GM12878 (cell line): Measurements from ENCODE around the gene TEKT2. TPM values are rescaled to one million over a fixed set of nuclear protein-coding genes. Genes with fewer than 3 reads are reported as not detected.

ENCODE experiments used
- ATAC-seq: fragments of 200-7000 bp; cut with Tn5 transposase; 3 replicates; pipeline ENCODE4 v1.9.1; 2020; ENCODE audit warnings: mild to moderate bottlenecking, moderate library complexity
- BruUV-seq: library from RNA; stranded (reverse); fragments of 400-500 nt; replicated peaks from 2 replicates; lab custom pipeline; 2021; lab: Mats Ljungman, UMichigan
- CTCF ChIA-PET: fragments of 300-600 bp; sonication (Branson Sonifier 250); formaldehyde crosslinking; extraction: SDS; loops from one replicate; lab custom pipeline; 2021; ENCODE audit warnings: inconsistent platforms; lab: Yijun Ruan, JAX
- POLR2A ChIA-PET: fragments of 350-600 bp; formaldehyde crosslinking; extraction: SDS; loops from one replicate; lab custom pipeline; 2021; ENCODE audit warnings: inconsistent platforms; lab: Charles Lee
- RAD21 ChIA-PET: fragments of 300-600 bp; sonication (Branson Sonifier 250); formaldehyde crosslinking; loops from one replicate; lab custom pipeline; 2023; ENCODE audit warnings: antibody characterized with exemption; ENCODE audit not compliant: unreplicated experiment; lab: Charles Lee
- SMC1A ChIA-PET: fragments of 300-600 bp; sonication (Branson Sonifier 250); formaldehyde crosslinking; loops from one replicate; lab custom pipeline; 2023; ENCODE audit not compliant: unreplicated experiment, uncharacterized antibody; lab: Charles Lee
- DNase-seq: peaks from one replicate; pipeline ENCODE4 v3.0.0-alpha.2; 2011; ENCODE audit warnings: low read depth, low spot score
- FAIRE-seq: peaks from 3 replicates; lab custom pipeline; 2011; peaks lifted over from hg19 to GRCh38; lab: Jason Lieb, UNC
- H2AFZ ChIP-seq: 2 replicates; pipeline ENCODE4 v1.6.0; 2011; ENCODE audit warnings: low read depth, low read length, control low read depth; ENCODE audit not compliant: control insufficient read depth
- H3K27ac ChIP-seq: 2 replicates; pipeline ENCODE4 v1.5.1; 2011; ENCODE audit warnings: control low read depth; ENCODE audit not compliant: control insufficient read depth, insufficient read depth
- H3K27me3 ChIP-seq, 2 experiments: replicated peaks in 1 of 2; 2 replicates each; pipeline versions ENCODE4 v1.6.0 to v1.6.1; 2011; ENCODE audit warnings: low read length in 1 of 2; ENCODE audit not compliant: control insufficient read depth in 2 of 2, insufficient read depth in 2 of 2
- H3K36me3 ChIP-seq, 2 experiments: 2 replicates each; pipeline ENCODE4 v1.5.1; 2011; ENCODE audit warnings: low read length in 1 of 2; ENCODE audit not compliant: control insufficient read depth in 2 of 2, insufficient read depth in 2 of 2
- H3K4me1 ChIP-seq: 2 replicates; pipeline ENCODE4 v1.6.1; 2011; ENCODE audit warnings: mild to moderate bottlenecking, low read length, moderate library complexity, mixed read lengths; ENCODE audit not compliant: control insufficient read depth, insufficient read depth
- H3K4me2 ChIP-seq: 2 replicates; pipeline ENCODE4 v1.6.0; 2011; ENCODE audit warnings: control low read depth; ENCODE audit not compliant: control insufficient read depth, insufficient read depth
- H3K4me3 ChIP-seq: fragments of 200-600 bp; sonication (generic); 2 replicates; pipeline ENCODE4 v1.5.1; 2016
- H3K79me2 ChIP-seq: 2 replicates; pipeline ENCODE4 v1.6.0; 2011; ENCODE audit warnings: low read length; ENCODE audit not compliant: control insufficient read depth, insufficient read depth
- H3K9ac ChIP-seq: 2 replicates; pipeline ENCODE4 v1.8.0; 2011; ENCODE audit warnings: low read length, control low read depth, mixed read lengths; ENCODE audit not compliant: control insufficient read depth, insufficient read depth
- H3K9me3 ChIP-seq: replicated peaks from 3 replicates; pipeline ENCODE4 v1.5.1; 2011; ENCODE audit warnings: mild to moderate bottlenecking, low read length; ENCODE audit not compliant: control insufficient read depth, insufficient read depth
- H4K20me1 ChIP-seq: 2 replicates; pipeline ENCODE4 v1.6.0; 2011; ENCODE audit not compliant: control insufficient read depth, insufficient read depth
- MYB ChIP-seq: fragments of 150-350 bp; IDR thresholded peaks from 2 replicates; pipeline ENCODE4 v1.6.1; 2014; ENCODE audit warnings: mild to moderate bottlenecking, low read depth, low read length, borderline replicate concordance
- NFYA ChIP-seq: IDR thresholded peaks from 2 replicates; pipeline ENCODE4 v1.6.1; 2011; ENCODE audit warnings: low read depth, mild to moderate bottlenecking, low read length, improper control_type of control experiment, borderline replicate concordance
- NR2C1 ChIP-seq: fragments of 450-650 bp; IDR thresholded peaks from 2 replicates; pipeline ENCODE4 v1.6.1; 2017; ENCODE audit warnings: antibody characterized with exemption, mild to moderate bottlenecking, moderate library complexity
- TARDBP ChIP-seq: IDR thresholded peaks from 2 replicates; pipeline ENCODE4 v1.6.1; 2016; ENCODE audit warnings: borderline replicate concordance
- ZNF592 ChIP-seq: fragments of 450-650 bp; IDR thresholded peaks from 2 replicates; pipeline ENCODE4 v1.6.1; 2017; ENCODE audit warnings: mild to moderate bottlenecking, moderate library complexity
- ZNF622 ChIP-seq: fragments of 450-650 bp; IDR thresholded peaks from 2 replicates; pipeline ENCODE4 v1.6.1; 2017; ENCODE audit warnings: mild to moderate bottlenecking, inconsistent platforms
- WGBS: methylation state at CpG from one replicate; pipeline ENCODE4 v1.1.6; 2016; ENCODE audit warnings: low lambda C conversion rate; ENCODE audit not compliant: insufficient replicate concordance, insufficient coverage; ENCODE audit errors: missing lambda C conversion rate; 5-methylcytosine and 5-hydroxymethylcytosine counted together
- in situ Hi-C: fragments of 300-500 bp; cut with MboI; formaldehyde crosslinking; loops from 9 replicates; pipeline ENCODE4 v1.14.3; 2018; ENCODE audit warnings: mixed read lengths
- intact Hi-C: fragments of 100-400 bp; cut with micrococcal nuclease; formaldehyde crosslinking; loops from one replicate; pipeline ENCODE4 v1.14.2; 2022; ENCODE audit not compliant: unreplicated experiment
- polyA plus RNA-seq, 11 experiments: library from polyadenylated mRNA; depleted of rRNA in 4 of 11; unstranded in 6 of 11; stranded (reverse) in 5 of 11; fragments of >200 nt; fragmentation: Nextera tagmentation in 4 of 11; fragmentation: Illumina TruSeq in 1 of 11; extraction: Ambion mirVana in 4 of 11; extraction: Trizol in 1 of 11; gene quantifications; 1 replicate in 1 of 11; 2 replicates in 10 of 11; pipeline versions ENCODE4 v1.2.1 to v1.2.3, GENCODE V29; 2011 to 2016; ENCODE audit warnings: inconsistent platforms in 2 of 11, missing spikeins in 2 of 11, low read depth in 1 of 11
- total RNA-seq, 4 experiments: library from RNA; depleted of rRNA in 3 of 4; stranded (reverse); fragments of >200 nt in 3 of 4; fragmentation: Illumina TruSeq in 1 of 4; extraction: Trizol in 1 of 4; gene quantifications; 2 replicates each; pipeline versions ENCODE4 v1.2.1 to v1.2.3, GENCODE V29; 2013 to 2021

TEKT2 gene
- total and polyA plus RNA-seq, 10 of the 15 experiments (the other 5 are each of a cell fraction or from before 2014, with no cell fraction given): 0.07 to 0.13 TPM; not detected in 8

- no peak for TF ChIP-seq ZNF592
- no peak for TF ChIP-seq NR2C1
- TF ChIP-seq NFYA: no peak
- TF ChIP-seq MYB: no peak
- no peak for TF ChIP-seq ZNF622
- no peak for TF ChIP-seq TARDBP
- Histone ChIP-seq H2AFZ (no peak overlapping the region), H3K4me3 (no peak overlapping the region), H3K27ac (no peak overlapping the region), H3K4me1 (peaks cover 11% of the 10 kb centered on the region), H3K9ac (no peak overlapping the region), H3K36me3 (no peaks in the 10 kb centered on the region), H4K20me1 (no peaks in the 10 kb centered on the region; the same call in 1 of the 2 replicates), H3K9me3 (no peaks in the 10 kb centered on the region), H3K27me3 (peaks cover 4 to 11% of the 10 kb centered on the region in 2 experiments; a peak in 3 of 4 replicates), H3K79me2 (no peaks in the 10 kb centered on the region), H3K4me2 (no peak overlapping the region)
- SMC1A ChIA-PET: no interaction called here
- DNase-seq (no peak), ATAC-seq (no peak), FAIRE-seq (no peak)
- intact Hi-C loops: no loop called here
- POLR2A ChIA-PET: no interaction called here
- RAD21 ChIA-PET: no interaction called here
- in situ Hi-C loops: no loop called here
- BruUV-seq: no TSS peak
- CTCF ChIA-PET: no interaction called here
- WGBS: 73% methylated on average over 25 of the region's 42 CpGs
Measured at GRCh38 chr1:36124404-36125128, 40.7 kb downstream of the TEKT2 start.
